IMR-90 (cell line): Measurements from ENCODE around the gene IL17REL.

Experiments
- CEBPB ChIP-seq: IDR thresholded peaks from 2 replicates; pipeline ENCODE4 v1.6.1; 2012; ENCODE audit warnings: low read depth, low read length, improper control_type of control experiment
- FOS ChIP-seq: fragments of 150-350 bp; IDR thresholded peaks from 2 replicates; pipeline ENCODE4 v1.6.1; 2016; ENCODE audit warnings: low read depth, low read length
- MAFK ChIP-seq: IDR thresholded peaks from 2 replicates; pipeline ENCODE4 v1.6.1; 2012; ENCODE audit warnings: low read depth, low read length, improper control_type of control experiment
- NFE2L2 ChIP-seq: fragments of 150-350 bp; IDR thresholded peaks from 2 replicates; pipeline ENCODE4 v1.6.1; 2016; ENCODE audit warnings: low read depth, mild to moderate bottlenecking, low read length
- POLR2A ChIP-seq: IDR thresholded peaks from 2 replicates; pipeline ENCODE4 v1.6.1; 2012; ENCODE audit warnings: mild to moderate bottlenecking, low read depth, low read length
- RAD21 ChIP-seq: IDR thresholded peaks from 2 replicates; pipeline ENCODE4 v1.6.1; 2012; ENCODE audit warnings: low read length, improper control_type of control experiment
- RCOR1 ChIP-seq: IDR thresholded peaks from 2 replicates; pipeline ENCODE4 v1.6.1; 2012; ENCODE audit warnings: mild to moderate bottlenecking, low read length, improper control_type of control experiment; ENCODE audit not compliant: insufficient replicate concordance
- RFX5 ChIP-seq: IDR thresholded peaks from 2 replicates; pipeline ENCODE4 v1.8.0; 2012; ENCODE audit warnings: low read depth, mild to moderate bottlenecking, low read length, moderate library complexity
- SMC3 ChIP-seq: fragments of 150-350 bp; IDR thresholded peaks from 2 replicates; pipeline ENCODE4 v1.6.1; 2016; ENCODE audit warnings: low read depth, mild to moderate bottlenecking, antibody characterized with exemption, low read length, moderate library complexity
- TF ChIP-seq, protein P1 (sequence below): conservative IDR thresholded peaks from 2 replicates; pipeline ENCODE4 v1.5.1; 2012; ENCODE audit warnings: mild to moderate bottlenecking, low read depth, low read length, improper control_type of control experiment
- TF ChIP-seq, protein P2 (sequence below): fragments of 150-350 bp; IDR thresholded peaks from 2 replicates; pipeline ENCODE4 v1.6.1; 2017; ENCODE audit warnings: mild to moderate bottlenecking, antibody characterized with exemption, low read length, low read depth
- TF ChIP-seq, protein P3 (sequence below): fragments of 150-350 bp; IDR thresholded peaks from 2 replicates; pipeline ENCODE4 v1.6.1; 2016; ENCODE audit warnings: low read depth, mild to moderate bottlenecking, low read length, moderate library complexity, borderline replicate concordance

DNA sequence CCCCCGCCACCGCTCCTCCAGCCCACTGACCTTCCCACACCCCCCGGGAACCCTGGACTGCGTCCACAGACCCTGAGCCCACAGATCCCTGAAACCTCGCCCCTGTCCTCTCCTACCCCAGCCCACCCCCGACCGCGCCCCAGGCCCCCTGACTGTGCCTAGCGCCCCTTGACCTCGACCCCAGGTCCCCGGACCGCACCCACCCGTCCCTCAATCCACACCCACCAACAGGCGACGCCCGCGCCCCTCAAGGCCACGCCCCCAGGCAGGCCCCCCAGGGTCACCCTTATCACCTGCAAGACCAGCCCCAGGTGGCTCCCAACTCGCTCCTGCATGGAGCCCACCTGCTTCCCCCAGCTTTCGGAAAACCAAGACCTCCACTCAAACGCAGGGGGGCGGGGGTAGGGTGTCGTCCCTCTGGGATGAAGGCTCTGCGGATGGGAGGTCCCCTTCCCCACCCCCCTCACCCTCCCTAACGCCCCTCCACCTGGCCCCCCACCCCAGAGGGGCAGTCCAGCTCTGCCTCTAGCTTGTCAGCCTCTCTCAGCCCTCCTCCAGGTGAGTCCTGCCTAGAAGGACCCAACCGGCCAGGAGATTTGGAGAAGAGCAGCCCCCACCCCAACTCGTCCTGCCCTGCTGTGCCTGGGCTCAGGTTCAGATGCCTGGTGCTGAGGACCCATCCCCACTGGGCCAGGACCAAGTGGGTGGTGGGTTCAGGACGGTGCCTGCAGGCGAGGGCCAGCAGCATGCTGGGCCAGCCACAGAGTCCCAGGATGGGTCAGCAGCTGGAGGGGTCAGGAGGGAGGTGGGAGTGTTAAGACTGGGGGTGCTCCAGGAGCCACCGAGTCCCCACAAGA is 3.1 kb upstream of the IL17REL start:
- TF ChIP-seq, protein P1, sequence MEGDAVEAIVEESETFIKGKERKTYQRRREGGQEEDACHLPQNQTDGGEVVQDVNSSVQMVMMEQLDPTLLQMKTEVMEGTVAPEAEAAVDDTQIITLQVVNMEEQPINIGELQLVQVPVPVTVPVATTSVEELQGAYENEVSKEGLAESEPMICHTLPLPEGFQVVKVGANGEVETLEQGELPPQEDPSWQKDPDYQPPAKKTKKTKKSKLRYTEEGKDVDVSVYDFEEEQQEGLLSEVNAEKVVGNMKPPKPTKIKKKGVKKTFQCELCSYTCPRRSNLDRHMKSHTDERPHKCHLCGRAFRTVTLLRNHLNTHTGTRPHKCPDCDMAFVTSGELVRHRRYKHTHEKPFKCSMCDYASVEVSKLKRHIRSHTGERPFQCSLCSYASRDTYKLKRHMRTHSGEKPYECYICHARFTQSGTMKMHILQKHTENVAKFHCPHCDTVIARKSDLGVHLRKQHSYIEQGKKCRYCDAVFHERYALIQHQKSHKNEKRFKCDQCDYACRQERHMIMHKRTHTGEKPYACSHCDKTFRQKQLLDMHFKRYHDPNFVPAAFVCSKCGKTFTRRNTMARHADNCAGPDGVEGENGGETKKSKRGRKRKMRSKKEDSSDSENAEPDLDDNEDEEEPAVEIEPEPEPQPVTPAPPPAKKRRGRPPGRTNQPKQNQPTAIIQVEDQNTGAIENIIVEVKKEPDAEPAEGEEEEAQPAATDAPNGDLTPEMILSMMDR: no peak
- no peak for TF ChIP-seq POLR2A
- TF ChIP-seq, protein P2, sequence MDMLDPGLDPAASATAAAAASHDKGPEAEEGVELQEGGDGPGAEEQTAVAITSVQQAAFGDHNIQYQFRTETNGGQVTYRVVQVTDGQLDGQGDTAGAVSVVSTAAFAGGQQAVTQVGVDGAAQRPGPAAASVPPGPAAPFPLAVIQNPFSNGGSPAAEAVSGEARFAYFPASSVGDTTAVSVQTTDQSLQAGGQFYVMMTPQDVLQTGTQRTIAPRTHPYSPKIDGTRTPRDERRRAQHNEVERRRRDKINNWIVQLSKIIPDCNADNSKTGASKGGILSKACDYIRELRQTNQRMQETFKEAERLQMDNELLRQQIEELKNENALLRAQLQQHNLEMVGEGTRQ: no peak
- TF ChIP-seq CEBPB: no peak
- no peak for TF ChIP-seq NFE2L2
- no peak for TF ChIP-seq RFX5
- TF ChIP-seq FOS: no peak
- no peak for TF ChIP-seq SMC3
- TF ChIP-seq RAD21: no peak
- TF ChIP-seq MAFK: no peak
- no peak for TF ChIP-seq RCOR1
- TF ChIP-seq, protein P3, sequence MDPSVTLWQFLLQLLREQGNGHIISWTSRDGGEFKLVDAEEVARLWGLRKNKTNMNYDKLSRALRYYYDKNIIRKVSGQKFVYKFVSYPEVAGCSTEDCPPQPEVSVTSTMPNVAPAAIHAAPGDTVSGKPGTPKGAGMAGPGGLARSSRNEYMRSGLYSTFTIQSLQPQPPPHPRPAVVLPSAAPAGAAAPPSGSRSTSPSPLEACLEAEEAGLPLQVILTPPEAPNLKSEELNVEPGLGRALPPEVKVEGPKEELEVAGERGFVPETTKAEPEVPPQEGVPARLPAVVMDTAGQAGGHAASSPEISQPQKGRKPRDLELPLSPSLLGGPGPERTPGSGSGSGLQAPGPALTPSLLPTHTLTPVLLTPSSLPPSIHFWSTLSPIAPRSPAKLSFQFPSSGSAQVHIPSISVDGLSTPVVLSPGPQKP: no peak
